ENCODE measurements around the gene ERBB4.

Gene ERBB4

GRCh38 chr2:212337486-212338343 lies 200.9 kb downstream of the ERBB4 start:
- no peaks in the 10 kb centered on the region for H3K27me3 ChIP-seq
- H3K4me3 ChIP-seq (ENCODE audit: low read depth in 1 of 2, low read length in 1 of 2) = no peak overlapping the region
- no peaks in the 10 kb centered on the region for H3K9me3 ChIP-seq
- H3K27ac ChIP-seq = no peak overlapping the region
- no peak for TF ChIP-seq CTCF (IDR thresholded peaks at IDR 0.05)
- H3K36me3 ChIP-seq = no peaks in the 10 kb centered on the region
- H3K4me1 ChIP-seq (ENCODE audit: control insufficient read depth in 1 of 2, insufficient read depth in 1 of 2, low read depth in 1 of 2, low read length in 1 of 2) = no peaks in the 10 kb centered on the region

- no peaks in the 10 kb centered on the region for H3K27me3 ChIP-seq
- H3K9me3 ChIP-seq = no peaks in the 10 kb centered on the region
- no peaks in the 10 kb centered on the region for H3K36me3 ChIP-seq
- no peak overlapping the region for H3K4me3 ChIP-seq (ENCODE audit: low read depth in 1 of 2, low read length in 1 of 2)
- no peak for TF ChIP-seq CTCF (IDR thresholded peaks at IDR 0.05)
- no peaks in the 10 kb centered on the region for H3K4me1 ChIP-seq (ENCODE audit: control insufficient read depth in 1 of 2, insufficient read depth in 1 of 2, low read depth in 1 of 2, low read length in 1 of 2)
- no peak overlapping the region for H3K27ac ChIP-seq
Measured at GRCh38 chr2:212337036-212337435, 201.6 kb downstream of the ERBB4 start.

GRCh38 chr2:212330263-212330662 lies 208.3 kb downstream of the ERBB4 start:
- H3K27me3 ChIP-seq = no peaks in the 10 kb centered on the region
- H3K36me3 ChIP-seq = no peaks in the 10 kb centered on the region
- no peak overlapping the region for H3K4me3 ChIP-seq (ENCODE audit: low read depth in 1 of 2, low read length in 1 of 2)
- no peaks in the 10 kb centered on the region for H3K9me3 ChIP-seq
- TF ChIP-seq CTCF (IDR thresholded peaks at IDR 0.05) = no peak
- H3K4me1 ChIP-seq (ENCODE audit: control insufficient read depth in 1 of 2, insufficient read depth in 1 of 2, low read depth in 1 of 2, low read length in 1 of 2) = no peaks in the 10 kb centered on the region
- H3K27ac ChIP-seq = no peak overlapping the region

GRCh38 chr2:212328712-212329496 lies 209.7 kb downstream of the ERBB4 start:
- no peak overlapping the region for H3K27ac ChIP-seq
- H3K36me3 ChIP-seq = no peaks in the 10 kb centered on the region
- no peaks in the 10 kb centered on the region for H3K27me3 ChIP-seq
- no peak for TF ChIP-seq CTCF (IDR thresholded peaks at IDR 0.05)
- H3K4me3 ChIP-seq (ENCODE audit: low read depth in 1 of 2, low read length in 1 of 2) = no peak overlapping the region
- no peaks in the 10 kb centered on the region for H3K4me1 ChIP-seq (ENCODE audit: control insufficient read depth in 1 of 2, insufficient read depth in 1 of 2, low read depth in 1 of 2, low read length in 1 of 2)
- H3K9me3 ChIP-seq = no peaks in the 10 kb centered on the region

GRCh38 chr2:212328136-212328535 lies 210.5 kb downstream of the ERBB4 start:
- Histone ChIP-seq H3K9me3 (no peaks in the 10 kb centered on the region), H3K4me1 (ENCODE audit: control insufficient read depth in 1 of 2, insufficient read depth in 1 of 2, low read depth in 1 of 2, low read length in 1 of 2) (no peaks in the 10 kb centered on the region), H3K27me3 (no peaks in the 10 kb centered on the region), H3K27ac (no peak overlapping the region), H3K4me3 (ENCODE audit: low read depth in 1 of 2, low read length in 1 of 2) (no peak overlapping the region), H3K36me3 (no peaks in the 10 kb centered on the region)
- TF ChIP-seq CTCF (IDR thresholded peaks at IDR 0.05) = no peak
